Measurements from ENCODE around the gene PER1. TPM values are rescaled to one million over a fixed set of nuclear protein-coding genes. Genes with fewer than 3 reads are reported as not detected.

The PER1 gene
- total RNA-seq (2021) (47.1 and 50.0 TPM in 2 replicates), Bru-seq, nascent RNA (percentile 49 among the genes with signal in this experiment), BruChase-seq, experiment 1, labeled RNA remaining after a 2-hour chase (percentile 75 among the genes with signal in this experiment), BruChase-seq, experiment 2, labeled RNA remaining after a 6-hour chase (percentile 66 among the genes with signal in this experiment)
- long read RNA-seq, full-length matches to known transcripts: 1 of 21 reads
- long read RNA-seq, partial matches to known transcripts: 13 of 21 reads
- long read RNA-seq, other reads (novel, unspliced or antisense): 7 of 21 reads

GRCh38 chr17:8152112-8152775 lies at the start of gene PER1:
Gene PER1 (minus strand): TSS chr17:8152404. CDS start chr17:8150706, 1,698 bp downstream.
- POLR2A ChIA-PET (ENCODE audit: low non-redundant PET): interaction anchor here (0.6 to 1.0 kb wide), 2 partner anchors 16 to 21 kb away, joined by 3 to 6 read pairs; no protein-coding TSS in a partner anchor
- intact Hi-C loops (cut with micrococcal nuclease; ENCODE audit: unreplicated experiment): loop anchor here (1.0 kb wide), 1 partner anchor 13 kb away; no protein-coding TSS in a partner anchor

GRCh38 chr17:8192070-8192815 lies 40.0 kb upstream of the PER1 start:
- Histone ChIP-seq H3K27me3 (replicated peaks; ENCODE audit: insufficient read depth, low read depth, low read length, poor library complexity) (no peaks in the 10 kb centered on the region), H3K36me3 (ENCODE audit: insufficient read depth, low read length, poor library complexity, severe bottlenecking) (no peaks in the 10 kb centered on the region), H3K4me1 (ENCODE audit: insufficient read depth, low read length, poor library complexity, severe bottlenecking) (peaks cover 27% of the 10 kb centered on the region), H3K4me3 (ENCODE audit: low read depth, low read length, poor library complexity, severe bottlenecking) (peak overlapping the region; percentile 34), H3K9me3 (ENCODE audit: low read depth, low read length, poor library complexity, severe bottlenecking) (no peaks in the 10 kb centered on the region), H3K27ac (ENCODE audit: low read depth, low read length, poor library complexity, severe bottlenecking) (peak overlapping the region; percentile 41)
- DNase-seq (ENCODE audit: low spot score): peak; percentile 96
- intact Hi-C loops (cut with micrococcal nuclease; ENCODE audit: unreplicated experiment): no loop called here
- CTCF ChIA-PET: no interaction called here
- no TSS peak for BruUV-seq (replicated peaks)
- POLR2A ChIA-PET (ENCODE audit: low non-redundant PET): interaction anchor here (0.6 to 1.2 kb wide), 4 partner anchors 9 to 248 kb away, joined by 3 to 6 read pairs (median 4); partner anchors contain the start of gene AURKB
- TF ChIP-seq EZH2 (IDR thresholded peaks at IDR 0.05; ENCODE audit: borderline replicate concordance, low read depth, low read length, poor library complexity, severe bottlenecking): no peak
- TF ChIP-seq CTCF (conservative IDR thresholded peaks at IDR 0.05; ENCODE audit: low read depth, low read length): no peak

More at GRCh38 chr17:8152112-8152775, at the start of gene PER1:
- DNase-seq (ENCODE audit: low spot score): peak; percentile 93
- Histone ChIP-seq H3K4me3 (ENCODE audit: low read depth, low read length, poor library complexity, severe bottlenecking) (peak within 1 kb of the TSS; percentile 83), H3K27ac (ENCODE audit: low read depth, low read length, poor library complexity, severe bottlenecking) (peak within 1 kb of the TSS; percentile 97), H3K9me3 (ENCODE audit: low read depth, low read length, poor library complexity, severe bottlenecking) (no peaks in the 10 kb centered on the region), H3K36me3 (ENCODE audit: insufficient read depth, low read length, poor library complexity, severe bottlenecking) (peaks cover 29% of the 10 kb centered on the region), H3K27me3 (replicated peaks; ENCODE audit: insufficient read depth, low read depth, low read length, poor library complexity) (no peaks in the 10 kb centered on the region), H3K4me1 (ENCODE audit: insufficient read depth, low read length, poor library complexity, severe bottlenecking) (peaks cover 43% of the 10 kb centered on the region)
- no peak for TF ChIP-seq CTCF (conservative IDR thresholded peaks at IDR 0.05; ENCODE audit: low read depth, low read length)
- no peak for TF ChIP-seq EZH2 (IDR thresholded peaks at IDR 0.05; ENCODE audit: borderline replicate concordance, low read depth, low read length, poor library complexity, severe bottlenecking)
- no TSS peak for BruUV-seq (replicated peaks)
- CTCF ChIA-PET: no interaction called here

- BruUV-seq (replicated peaks): no TSS peak
- Histone ChIP-seq H3K27me3 (replicated peaks; ENCODE audit: insufficient read depth, low read depth, low read length, poor library complexity) (no peaks in the 10 kb centered on the region), H3K36me3 (ENCODE audit: insufficient read depth, low read length, poor library complexity, severe bottlenecking) (no peaks in the 10 kb centered on the region), H3K4me1 (ENCODE audit: insufficient read depth, low read length, poor library complexity, severe bottlenecking) (peaks cover 27% of the 10 kb centered on the region), H3K27ac (ENCODE audit: low read depth, low read length, poor library complexity, severe bottlenecking) (no peak overlapping the region), H3K9me3 (ENCODE audit: low read depth, low read length, poor library complexity, severe bottlenecking) (no peaks in the 10 kb centered on the region), H3K4me3 (ENCODE audit: low read depth, low read length, poor library complexity, severe bottlenecking) (peak overlapping the region; percentile 82)
- ChIA-PET CTCF (no interaction called here), POLR2A (ENCODE audit: low non-redundant PET) (interaction anchor here (0.7 to 1.1 kb wide), 3 partner anchors 18 to 20 kb away, joined by 4 to 5 read pairs (median 5); partner anchors contain the start of gene AURKB)
- intact Hi-C loops (cut with micrococcal nuclease; ENCODE audit: unreplicated experiment): no loop called here
- DNase-seq (ENCODE audit: low spot score): no peak
- TF ChIP-seq EZH2 (IDR thresholded peaks at IDR 0.05; ENCODE audit: borderline replicate concordance, low read depth, low read length, poor library complexity, severe bottlenecking) (no peak), CTCF (conservative IDR thresholded peaks at IDR 0.05; ENCODE audit: low read depth, low read length) (no peak)
These were observed 38.3 kb upstream of the PER1 start for GRCh38 chr17:8190506-8190905.

Measured in A673 (cell line).